Fibroblast of pulmonary artery (primary cell): ENCODE data around the gene EXOC6.
A peak's percentile ranks its signal among the peaks of the same experiment; 100 is the strongest.
"Not testable (repeated sequence)": the region's sequence is repeated elsewhere in the genome, so short reads cannot be mapped to it uniquely, and the experiment has no call there.

Experiments used
- DNase-seq: peaks from one replicate; pipeline ENCODE4 v3.0.0-alpha.2; 2010; ENCODE audit warnings: low read depth
- H3K4me3 ChIP-seq: replicated peaks from 2 replicates; pipeline ENCODE4 v1.5.1; 2011; ENCODE audit warnings: low read depth, mild to moderate bottlenecking, control low read depth, low read length, moderate library complexity
- CTCF ChIP-seq: IDR thresholded peaks from 2 replicates; pipeline ENCODE4 v1.5.1; 2011; ENCODE audit warnings: mild to moderate bottlenecking, control low read depth, low read length, inconsistent platforms; ENCODE audit errors: missing control alignments

The EXOC6 gene

DNA sequence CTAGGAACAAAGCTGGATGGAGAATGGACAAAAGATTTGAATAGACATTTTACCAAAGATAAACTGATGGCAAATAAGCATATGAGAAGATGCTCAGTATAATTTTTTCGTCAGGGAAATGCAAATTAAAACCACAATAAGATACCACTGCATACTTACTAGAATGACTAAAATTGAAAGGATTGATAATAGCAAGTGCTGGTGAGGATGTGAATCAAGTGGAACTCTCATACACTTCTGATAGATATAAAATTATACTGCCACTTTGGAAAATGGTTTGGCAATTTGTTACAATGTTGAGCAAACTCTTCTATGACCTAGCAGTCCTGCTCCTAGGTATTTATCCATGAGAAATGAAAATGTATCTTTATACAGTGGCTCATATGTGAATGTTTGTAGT is 83.3 kb downstream of the EXOC6 start:
- no peak overlapping the region for H3K4me3 ChIP-seq
- TF ChIP-seq CTCF = no peak

GRCh38 chr10:92937876-92938275 is 89.6 kb downstream of the EXOC6 start:
- TF ChIP-seq CTCF = no peak
- DNase-seq = no peak
- no peak overlapping the region for H3K4me3 ChIP-seq

More for the DNA sequence above, 83.3 kb downstream of the EXOC6 start:
- no peak for DNase-seq

DNA sequence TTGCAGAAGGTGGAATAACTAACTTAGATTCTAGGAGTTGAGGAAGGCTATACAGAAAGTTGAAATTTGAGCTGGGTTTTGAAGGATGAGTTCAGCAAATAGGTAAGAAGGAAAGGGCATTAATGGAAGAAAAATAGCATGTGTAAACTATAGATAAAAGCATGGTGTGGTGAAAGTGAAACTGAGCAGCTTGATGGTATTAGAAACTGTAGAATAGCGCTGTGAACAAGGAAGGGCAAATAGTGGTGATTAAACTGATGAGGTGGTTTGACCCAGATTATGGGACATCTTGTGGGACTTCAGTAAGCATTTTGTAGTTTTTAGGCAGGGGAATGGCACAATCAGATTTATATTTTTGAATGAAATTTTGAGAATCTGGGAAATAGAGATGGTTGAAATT is 90.5 kb downstream of the EXOC6 start:
- no peak for DNase-seq
- H3K4me3 ChIP-seq = no peak overlapping the region
- no peak for TF ChIP-seq CTCF

DNA sequence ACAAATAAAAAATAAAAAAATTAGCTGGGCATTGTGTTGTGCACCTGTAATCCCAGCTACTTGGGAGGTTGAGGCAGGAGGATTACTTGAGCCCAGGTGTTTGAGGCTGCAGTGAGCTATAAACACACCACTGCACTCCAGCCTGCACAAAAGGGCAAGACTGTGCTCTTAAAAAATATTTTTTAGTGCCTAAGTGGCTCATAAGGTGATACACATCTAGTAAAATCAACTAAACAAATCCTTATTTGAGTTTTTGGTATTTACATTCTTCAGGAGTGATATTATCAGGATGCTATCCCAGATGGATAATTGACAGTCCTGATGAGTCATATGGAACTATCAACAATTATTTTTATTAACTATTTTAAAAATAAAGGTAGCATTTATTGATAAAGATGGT is 93.9 kb downstream of the EXOC6 start:
- no peak for DNase-seq
- no peak overlapping the region for H3K4me3 ChIP-seq
- TF ChIP-seq CTCF = no peak

DNA sequence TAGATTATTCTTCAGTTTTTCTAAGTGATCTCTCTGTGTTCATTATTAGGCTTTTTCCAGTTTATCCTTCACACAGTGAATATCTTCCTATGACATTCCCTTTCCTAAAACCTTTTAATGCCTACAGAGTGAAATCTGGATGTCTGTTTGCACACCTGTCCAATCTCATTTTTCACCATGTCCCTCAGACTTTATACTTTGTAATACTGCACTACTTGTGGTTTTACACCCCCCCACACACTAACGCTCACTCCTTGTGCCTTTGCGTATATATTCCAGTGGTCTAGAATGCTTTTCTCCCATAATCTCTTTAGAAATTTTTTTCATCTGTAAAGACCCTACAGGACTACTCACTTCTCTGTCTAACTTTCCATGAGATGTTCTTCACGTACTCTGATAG is 98.2 kb downstream of the EXOC6 start:
- TF ChIP-seq CTCF = no peak
- DNase-seq = no peak
- H3K4me3 ChIP-seq = no peak overlapping the region

DNA sequence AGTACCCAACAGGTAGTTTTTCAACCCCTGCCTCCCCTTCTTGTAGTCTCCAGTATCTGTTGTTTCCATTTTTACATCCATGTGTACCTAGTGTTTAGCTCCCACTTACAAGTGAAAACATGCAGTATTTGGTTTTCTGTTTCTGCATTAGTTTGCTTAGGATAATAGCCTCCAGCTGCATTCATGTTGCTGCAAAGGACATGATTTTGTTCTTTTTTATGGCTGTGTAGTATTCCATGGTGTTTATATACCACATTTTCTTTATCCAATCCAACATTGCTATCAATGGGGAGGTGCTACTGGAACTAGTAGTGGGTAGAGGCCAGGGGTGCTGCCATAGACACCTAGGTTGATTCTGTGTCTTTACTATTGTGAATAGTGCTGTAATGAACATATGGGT is 104.3 kb downstream of the EXOC6 start:
- H3K4me3 ChIP-seq, DNase-seq: not testable (repeated sequence)

GRCh38 chr10:92957223-92958010 is 109.1 kb downstream of the EXOC6 start:
- H3K4me3 ChIP-seq = no peak overlapping the region
- TF ChIP-seq CTCF = no peak
- DNase-seq = peak; percentile 36
